GM18867 (cell line): ENCODE results near the gene HIBCH.
"Not testable (repeated sequence)": the region's sequence is repeated elsewhere in the genome, so short reads cannot be mapped to it uniquely, and the experiment has no call there.

Source experiments
- ATAC-seq: cut with Tn5 transposase; IDR thresholded peaks from one replicate; pipeline ENCODE4 v1.9.1; 2021; ENCODE audit warnings: mild to moderate bottlenecking, moderate library complexity; ENCODE audit not compliant: unreplicated experiment

The HIBCH gene

DNA sequence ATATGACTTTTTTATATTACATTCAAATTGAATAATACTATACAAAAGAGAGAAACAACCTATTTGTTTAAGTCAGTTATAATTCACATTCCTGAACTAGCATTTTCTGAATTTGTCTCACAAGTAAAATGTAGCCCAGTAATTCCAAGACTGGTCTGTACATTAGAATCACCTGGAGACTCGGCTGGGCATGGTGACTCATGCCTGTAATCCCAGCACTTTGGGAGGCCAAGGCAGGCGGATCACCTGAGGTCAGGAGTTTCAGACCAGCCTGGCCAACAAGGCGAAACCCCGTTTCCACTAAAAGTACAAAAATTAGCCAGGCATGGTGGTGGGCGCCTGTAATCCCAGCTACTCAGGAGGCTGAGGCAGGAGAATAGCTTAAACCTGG is 7.0 kb downstream of the HIBCH start:
- ATAC-seq = not testable (repeated sequence)

DNA sequence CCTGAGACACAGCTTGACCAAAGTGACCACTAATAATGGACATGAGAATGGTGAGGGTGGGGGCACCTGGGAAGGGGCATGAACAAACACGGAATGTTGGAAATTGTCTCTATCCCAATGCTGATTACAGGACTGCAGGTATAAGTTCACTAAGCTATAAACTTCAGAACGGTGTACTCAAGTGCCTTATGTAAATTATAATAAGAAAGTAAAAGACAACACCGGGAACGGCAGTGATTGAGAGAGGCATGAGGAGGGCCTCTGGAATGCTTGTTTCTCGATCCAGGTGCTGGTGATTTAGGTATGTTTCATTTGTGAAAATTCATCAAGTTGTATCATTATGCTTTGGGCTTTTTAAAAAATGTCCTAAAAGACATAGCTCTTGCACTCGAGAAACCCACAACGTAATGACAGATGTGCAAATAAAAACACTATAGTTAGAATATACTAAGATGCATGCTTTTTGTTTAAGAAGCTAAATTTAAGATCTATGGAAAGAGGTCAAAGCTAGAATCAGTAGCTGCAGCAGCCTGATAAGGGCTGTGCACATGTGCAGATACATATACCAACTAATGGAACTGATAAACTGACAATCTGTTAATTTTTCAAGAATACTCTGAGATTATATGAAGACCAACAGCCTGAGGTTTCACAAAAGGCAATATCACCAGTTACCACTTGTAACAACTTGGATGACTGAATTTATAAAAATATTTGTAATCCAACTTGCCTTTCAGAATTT is 7.6 kb downstream of the HIBCH start:
- ATAC-seq = no peak

DNA sequence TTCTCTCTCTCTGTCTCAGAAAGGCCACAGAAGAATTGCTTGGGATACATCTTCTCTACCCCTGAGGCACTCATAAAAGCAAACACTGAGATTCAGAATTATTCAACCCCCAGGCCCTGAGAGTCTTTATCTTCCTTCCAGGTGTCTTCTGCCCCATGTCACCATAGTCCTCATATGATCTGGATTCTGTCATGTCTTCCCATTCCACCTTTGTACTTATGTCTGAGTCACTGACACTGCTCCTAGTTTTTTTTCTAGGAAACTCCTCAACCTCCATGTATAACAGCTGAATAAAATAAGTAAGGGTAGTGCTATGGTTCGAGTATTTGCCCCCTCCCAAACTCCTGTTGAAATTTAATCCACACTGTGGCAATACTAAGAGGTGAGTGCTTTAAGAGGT is 11.6 kb downstream of the HIBCH start:
- ATAC-seq = no peak

DNA sequence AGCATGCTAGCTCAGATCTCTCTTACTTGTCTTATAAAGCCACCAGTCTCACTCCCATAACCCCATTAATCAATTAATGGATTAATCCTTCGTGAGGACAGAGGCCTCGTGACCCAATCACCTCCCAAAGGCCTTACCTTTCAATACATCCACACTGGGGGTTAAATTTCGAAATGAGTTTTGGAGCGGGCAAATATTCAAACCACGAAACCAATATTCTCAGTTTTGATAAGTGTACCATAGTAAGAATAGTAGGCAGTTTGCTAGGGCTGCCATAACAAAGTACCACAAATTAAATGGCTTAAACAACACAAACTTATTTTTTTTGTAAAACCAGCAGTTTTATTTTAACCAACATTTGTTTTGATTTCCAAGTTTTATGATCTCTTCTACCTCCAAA is 15.2 kb downstream of the HIBCH start:
- no peak for ATAC-seq

DNA sequence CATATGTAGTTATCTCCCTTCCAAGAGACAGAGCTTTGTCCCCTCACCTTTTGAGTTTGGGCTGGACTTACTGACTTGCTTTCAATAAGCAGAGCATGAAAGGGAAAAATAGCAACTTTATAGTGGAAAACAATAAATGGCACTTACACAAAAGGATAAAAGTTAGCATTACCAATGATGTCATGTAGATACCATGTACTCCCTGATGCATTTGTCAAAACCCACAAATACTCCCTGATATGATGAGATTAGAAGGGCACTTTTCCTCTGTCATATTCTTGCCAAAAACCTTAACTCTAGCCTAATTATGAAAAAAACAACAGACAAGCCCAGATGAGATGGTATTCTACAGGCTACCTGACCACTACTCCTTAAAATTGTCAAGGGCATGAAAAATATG is 16.0 kb downstream of the HIBCH start:
- no peak for ATAC-seq

DNA sequence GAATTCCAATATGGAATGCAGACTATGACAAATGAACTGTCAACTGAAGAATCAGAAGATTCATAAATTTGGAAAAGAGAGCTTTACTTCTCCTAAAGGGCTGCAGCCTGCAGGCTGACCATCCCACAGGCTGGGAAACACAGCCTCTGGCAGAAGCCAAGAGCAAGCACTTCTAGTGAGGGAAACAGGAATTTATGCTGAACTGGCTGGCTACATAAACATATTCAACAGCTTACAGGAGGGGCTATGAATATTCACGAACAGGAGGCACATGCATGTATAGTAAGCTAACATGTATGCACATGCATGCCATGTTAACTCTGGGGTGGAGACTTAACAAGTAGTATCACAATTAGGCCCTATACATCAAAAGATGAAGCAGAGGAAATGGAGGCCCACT is 17.6 kb downstream of the HIBCH start:
- ATAC-seq = no peak

DNA sequence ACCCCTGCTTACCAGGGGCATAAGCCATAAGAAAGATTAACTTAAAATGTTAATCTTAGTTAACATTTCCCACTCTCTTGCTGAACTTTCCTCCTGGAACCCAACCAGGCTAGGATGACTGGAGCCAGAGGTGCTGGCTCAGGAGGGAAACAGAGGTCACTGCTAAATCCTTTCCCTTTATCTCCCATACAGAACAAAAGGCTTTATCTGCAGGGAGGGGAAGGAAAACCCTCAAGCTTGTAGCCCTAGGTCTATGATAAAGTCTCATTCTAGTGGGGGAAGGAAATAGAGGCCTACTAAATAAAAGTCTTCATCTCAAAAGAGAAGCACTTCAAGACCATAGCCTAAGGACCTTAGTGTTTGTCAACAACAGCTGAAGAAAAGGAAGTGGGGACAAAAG is 18.6 kb downstream of the HIBCH start:
- no peak for ATAC-seq

DNA sequence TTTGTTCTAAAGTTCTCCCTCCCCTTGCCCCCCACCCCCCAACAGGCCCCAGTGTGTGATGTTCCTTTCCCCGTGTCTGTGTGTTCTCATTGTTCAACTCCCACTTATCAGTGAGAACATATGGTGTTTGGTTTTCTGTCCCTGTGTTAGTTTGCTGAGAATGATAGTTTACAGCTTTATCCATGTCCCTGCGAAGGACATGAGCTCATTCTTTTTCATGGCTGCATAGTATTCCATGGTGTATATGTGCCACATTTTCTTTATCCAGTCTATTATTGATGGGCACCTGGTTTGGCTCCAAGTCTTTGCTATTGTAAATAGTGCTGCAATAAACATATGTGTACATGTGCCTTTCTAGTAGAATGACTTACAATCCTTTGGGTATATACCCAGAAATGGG is 21.7 kb downstream of the HIBCH start:
- ATAC-seq = not testable (repeated sequence)

DNA sequence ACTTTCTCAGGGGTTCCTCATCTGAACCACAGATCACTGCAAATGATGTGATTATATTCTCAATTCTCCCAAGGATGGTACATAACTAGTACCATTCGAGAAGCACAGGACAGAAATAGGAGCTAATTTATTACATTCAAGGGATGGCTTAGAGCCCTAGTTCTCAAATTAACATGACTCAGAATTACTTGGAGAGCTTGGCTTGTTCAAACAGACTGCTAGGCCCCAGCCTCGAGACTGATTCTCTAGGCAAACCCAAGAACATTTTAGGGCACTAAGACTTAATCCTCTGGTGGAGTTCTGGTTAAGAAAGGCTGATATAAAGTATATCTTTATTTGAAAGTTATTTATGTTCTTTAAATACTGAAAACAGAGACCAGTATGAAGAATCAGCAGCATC is 35.8 kb downstream of the HIBCH start:
- no peak for ATAC-seq

DNA sequence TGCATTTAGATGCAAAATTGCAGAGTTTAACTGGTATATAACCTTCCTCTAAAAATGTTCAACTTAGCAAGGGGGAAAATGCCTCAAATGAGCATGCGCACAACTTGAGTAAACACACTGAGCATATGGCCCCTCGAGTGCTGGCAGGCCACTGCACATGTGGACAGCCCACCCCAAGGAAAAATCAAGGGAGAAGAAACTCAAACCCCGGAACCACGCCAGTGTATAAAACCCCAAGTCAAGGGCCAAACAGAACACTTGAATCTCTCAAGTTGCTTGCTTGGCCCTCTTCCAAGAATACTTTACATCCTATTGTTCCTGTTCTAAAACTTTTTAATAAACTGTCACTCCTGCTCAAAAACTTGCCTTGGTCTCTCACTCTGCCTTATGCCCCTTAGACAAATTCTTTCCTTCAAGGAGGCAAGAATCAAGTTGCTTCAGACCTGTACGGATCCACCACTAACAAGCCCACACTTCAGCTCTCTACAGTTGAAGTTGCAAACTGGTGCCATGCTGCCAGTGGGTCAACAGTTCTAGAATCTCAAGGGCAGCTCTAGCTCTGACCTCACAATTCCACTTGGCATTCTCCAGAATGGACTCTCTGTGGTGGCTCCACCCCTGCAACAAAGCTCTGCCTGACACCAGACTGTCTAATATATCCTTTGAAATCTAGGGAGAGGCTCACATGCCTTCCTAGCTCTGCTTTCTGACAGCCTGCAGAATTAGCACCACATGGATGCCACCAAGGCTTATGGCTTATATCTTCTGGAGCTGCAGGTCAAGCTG is 38.9 kb downstream of the HIBCH start:
- no peak for ATAC-seq

DNA sequence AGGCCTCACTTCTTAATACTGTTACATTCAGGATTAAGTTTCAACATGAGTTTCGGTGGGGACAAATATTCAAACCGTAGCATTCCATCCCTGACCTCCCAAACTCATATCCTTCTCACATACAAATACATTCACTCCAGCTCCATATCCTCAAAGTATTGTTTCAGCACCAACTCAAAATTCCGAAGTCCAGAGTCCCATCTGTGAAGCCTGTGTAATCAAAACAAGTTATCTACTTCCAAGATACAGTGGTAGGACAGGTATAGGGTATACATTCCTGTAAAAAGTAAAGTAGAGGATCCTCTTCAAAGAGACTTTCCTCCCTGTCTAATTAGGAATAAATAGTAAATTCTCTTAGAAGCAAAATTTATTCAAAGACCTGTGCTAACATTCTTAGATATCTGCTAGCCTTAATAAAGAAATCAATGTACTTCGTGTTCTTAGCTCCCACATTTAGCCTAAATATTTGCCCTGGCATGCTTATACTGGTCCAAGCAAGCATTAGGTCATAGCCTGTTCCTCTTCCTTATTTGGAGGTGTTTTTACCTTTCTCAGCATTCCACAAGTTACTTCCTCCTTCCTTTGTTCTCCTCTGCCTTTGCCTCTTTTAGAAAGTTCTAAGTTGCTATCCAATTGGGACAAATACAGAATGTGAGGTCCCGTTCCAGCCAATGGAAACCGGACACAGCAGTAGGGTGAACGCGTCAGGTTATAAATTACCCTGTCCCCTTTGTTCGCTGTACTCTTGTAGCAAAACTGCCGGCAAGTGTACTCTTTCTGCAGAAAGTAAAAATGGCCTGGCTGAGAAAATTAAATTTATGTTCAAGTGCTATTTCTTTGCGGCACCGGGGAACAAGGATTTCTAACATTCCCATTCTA is 40.1 kb downstream of the HIBCH start:
- not testable (repeated sequence) for ATAC-seq

DNA sequence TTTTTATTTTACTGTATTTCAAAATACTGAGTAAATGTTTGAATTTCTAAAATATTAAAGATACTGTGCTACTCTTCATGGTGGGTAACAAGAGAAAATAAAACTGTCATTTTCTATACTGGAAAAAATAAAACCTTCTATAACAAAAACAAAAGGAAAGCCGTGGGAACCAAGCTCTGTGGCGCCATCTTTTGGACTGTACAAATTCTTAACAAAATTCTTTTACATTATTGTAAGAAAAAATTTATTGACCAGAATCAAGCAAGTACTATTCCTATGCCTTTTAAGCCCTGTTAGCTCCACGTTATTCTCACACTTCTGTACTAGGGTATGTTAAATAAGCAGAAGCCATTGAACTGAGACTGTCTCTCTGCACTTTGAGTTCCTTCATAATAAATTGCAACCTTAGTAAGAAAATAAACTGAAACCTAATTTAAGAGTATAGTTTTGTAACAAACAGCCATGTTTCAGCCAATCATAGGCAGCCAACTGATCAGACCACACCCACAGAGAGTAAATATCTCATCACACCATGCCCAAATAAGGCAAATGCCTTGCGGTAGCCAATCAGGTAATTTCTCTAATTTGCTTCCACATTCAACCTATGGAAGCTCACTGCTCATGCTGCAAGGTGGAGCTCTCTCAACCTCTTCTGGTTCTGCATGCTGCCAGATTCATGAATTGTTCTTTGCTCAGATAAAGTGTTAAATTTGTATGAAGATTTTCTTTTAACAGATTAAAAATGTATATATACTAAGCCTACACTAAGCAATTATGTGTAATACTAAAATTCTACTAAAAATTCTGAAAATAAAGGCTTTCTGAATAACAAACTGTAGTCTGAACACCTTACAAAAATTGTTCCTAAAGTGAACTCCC is 42.2 kb downstream of the HIBCH start:
- no peak for ATAC-seq

DNA sequence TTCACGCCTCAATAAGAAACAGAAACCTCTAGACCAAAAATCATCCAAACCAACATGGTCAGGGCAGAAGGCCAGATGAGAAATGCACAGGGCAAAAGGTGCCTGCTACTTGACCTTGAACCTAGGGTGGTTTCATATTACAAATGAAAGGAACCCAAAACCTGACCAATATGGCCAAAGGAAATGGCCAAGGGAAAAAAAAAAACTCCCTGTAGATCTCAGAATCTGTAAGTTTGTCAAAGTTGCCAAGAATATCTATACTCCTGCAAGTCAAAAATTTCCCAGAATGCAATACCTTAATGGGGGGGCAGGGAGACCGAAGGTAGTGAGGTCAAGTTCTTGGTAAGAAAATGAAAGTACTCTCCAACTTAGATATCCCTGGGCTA is 47.2 kb downstream of the HIBCH start:
- peak; percentile 49 for ATAC-seq

DNA sequence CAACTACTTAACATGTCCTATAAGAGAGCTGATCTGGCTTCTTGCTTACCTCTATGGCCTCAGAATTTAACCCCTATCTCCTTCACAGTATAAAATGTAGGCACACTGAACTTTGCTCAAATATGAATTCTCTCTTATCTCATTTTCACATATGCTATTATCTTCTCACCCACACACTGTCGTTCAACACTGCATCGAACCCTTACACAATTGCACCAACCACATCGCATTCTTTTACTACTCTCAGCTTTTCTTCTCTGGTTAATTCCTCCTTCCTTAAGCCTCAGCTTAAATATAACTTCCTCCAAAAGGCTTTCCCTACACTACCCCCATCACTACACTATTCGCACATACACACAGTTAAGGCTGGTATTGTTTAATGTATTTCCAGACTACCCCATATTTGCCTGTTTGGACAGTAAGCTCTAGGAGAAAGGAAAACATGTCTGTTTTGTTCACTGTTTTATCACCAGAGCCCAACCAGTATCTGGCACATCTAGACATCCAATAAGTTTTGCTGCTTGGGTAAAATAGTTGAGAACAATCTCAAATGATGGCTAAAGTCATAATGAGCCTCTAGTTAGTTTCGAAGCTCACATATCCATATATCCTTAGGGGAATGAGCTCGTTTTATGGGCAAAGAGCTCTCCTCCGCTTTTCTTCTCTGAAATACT is 47.7 kb downstream of the HIBCH start:
- ATAC-seq = no peak

DNA sequence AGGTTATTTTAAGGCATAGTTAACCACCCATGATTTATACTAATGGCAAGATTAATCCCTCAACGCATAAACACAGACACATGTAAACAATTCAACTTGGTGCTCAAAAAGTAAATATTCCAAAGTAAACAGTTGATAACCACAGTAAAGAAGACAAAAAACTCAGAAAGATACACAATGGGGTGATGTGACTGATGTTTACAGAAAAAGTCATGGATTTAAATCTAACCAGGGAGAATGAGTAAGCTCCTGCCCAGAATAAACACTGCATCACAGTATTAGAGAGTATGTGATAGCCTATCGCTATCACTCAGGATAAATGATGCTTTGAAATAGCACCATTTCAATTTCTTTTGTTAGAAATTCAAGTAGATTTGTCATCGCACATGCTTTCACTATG is 49.3 kb downstream of the HIBCH start:
- ATAC-seq = no peak

DNA sequence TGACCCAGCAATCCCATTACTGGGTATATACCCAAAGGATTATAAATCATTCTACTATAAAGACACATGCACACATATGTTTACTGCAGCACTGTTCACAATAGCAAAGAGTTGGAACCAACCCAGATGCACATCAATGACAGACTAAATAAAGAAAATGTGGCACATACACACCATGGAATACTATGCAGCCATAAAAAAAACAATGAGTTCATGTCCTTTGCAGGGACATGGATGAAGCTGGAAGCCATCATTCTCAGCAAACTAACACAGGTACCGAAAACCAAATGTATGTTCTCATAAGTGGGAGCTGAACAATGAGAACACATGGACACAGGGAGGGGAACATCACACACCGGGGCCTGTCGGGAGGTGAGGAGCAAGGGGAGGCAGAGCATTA is 49.9 kb downstream of the HIBCH start:
- ATAC-seq = not testable (repeated sequence)

DNA sequence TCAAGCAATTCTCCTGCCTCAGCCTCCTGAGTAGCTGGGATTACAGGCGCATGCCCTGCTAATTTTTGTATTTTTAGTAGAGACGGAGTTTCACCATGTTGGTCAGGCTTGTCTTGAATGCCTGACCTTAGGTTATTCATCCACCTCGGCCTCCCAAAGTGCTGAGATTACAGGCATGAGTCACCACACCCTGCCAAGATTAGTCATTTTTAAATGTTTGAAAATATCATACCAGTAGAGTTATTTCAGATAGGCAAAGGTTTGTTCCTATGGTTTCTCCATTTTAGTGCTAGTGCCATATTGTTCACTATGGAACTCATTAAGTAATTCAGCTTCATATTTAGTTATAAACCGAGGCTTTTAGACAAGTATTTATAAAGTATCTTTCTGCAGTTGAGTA is 52.3 kb downstream of the HIBCH start:
- no peak for ATAC-seq

DNA sequence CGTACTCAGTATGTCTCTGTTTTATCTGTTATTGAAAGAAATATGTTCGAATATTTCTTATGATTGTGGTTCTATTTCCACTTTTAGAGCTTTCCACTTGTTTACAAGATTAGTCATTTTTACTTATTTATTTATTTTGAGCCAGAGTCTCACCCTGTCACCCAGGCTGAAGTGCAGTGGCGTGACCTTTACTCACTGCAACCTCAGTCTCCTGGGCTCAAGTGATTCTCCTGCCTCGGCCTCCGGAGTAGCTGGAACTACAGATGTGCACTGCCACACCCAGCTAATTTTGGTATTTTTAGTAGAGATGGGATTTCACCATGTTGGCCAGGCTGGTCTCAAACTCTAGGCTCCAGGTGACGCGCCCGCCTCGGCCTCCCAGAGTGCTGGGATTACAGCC is 53.3 kb downstream of the HIBCH start:
- ATAC-seq = no peak

DNA sequence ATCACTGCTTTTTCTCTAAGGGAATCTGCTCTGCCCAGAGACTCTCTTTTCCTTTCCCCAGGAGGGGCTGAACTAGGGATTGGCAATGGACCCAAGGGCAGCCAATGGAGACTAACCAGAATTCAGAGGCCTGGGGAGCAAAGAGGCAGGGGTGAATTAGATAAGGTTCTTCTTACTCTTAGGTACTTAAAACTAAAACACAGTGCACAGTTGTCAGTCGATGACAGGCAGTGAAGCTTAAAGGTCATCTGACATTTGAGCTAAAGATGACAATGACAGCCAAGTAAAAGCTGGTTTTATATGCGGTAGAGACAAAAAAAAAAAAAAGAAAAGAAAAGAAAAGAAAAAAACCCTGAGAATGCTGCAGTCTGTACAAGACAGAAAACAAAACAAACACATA is 57.8 kb downstream of the HIBCH start:
- no peak for ATAC-seq

DNA sequence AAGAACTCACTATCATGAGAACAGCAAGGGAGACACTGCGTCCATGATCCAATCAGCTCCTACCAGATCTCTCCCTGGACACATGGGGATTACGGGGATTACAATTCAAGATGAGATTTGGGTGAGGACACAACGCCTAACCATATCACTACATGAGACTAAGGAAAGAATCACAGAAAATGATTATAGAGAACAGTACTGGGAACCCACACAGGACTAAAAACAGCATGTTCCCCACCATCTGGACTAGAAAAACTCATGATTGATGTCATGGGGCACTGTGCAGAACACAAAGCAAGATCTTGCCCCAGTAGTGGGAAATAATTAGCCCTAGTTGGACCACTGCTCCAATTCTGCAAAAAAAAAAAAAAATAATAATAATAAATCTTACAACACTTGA is 63.5 kb downstream of the HIBCH start:
- ATAC-seq = no peak
